ENCODE results near the gene CEBPA.

GRCh38 chr19:33334271-33334670 is 31.9 kb upstream of the CEBPA start:
- TF ChIP-seq POLR2AphosphoS5 (IDR thresholded peaks at IDR 0.05; ENCODE audit: low read depth) (no peak), CTCF (conservative IDR thresholded peaks at IDR 0.05; ENCODE audit: low read depth in 2 of 2) (no peak), EZH2phosphoT487 (IDR thresholded peaks at IDR 0.05; ENCODE audit: unreplicated experiment) (no peak), EZH2 (IDR thresholded peaks at IDR 0.05; ENCODE audit: low read depth, unreplicated experiment) (no peak), REST (IDR thresholded peaks at IDR 0.05; ENCODE audit: unreplicated experiment) (no peak), CREB1 (CRISPR knock-in tag; IDR thresholded peaks at IDR 0.05; ENCODE audit: low read depth) (no peak), ETS1 (IDR thresholded peaks at IDR 0.05) (no peak), STAT1 (IDR thresholded peaks at IDR 0.05; ENCODE audit: unreplicated experiment) (no peak), ZNF114 (CRISPR knock-in tag; IDR thresholded peaks at IDR 0.05) (no peak), JUNB (IDR thresholded peaks at IDR 0.05; ENCODE audit: unreplicated experiment) (no peak), ZNF331 (CRISPR knock-in tag; IDR thresholded peaks at IDR 0.05; ENCODE audit: low read depth) (no peak), NANOG (IDR thresholded peaks at IDR 0.05; ENCODE audit: borderline replicate concordance) (no peak)

Measured in GM23338 (cell line).